Type B pancreatic cell (in vitro differentiated cells): Measurements from ENCODE around the gene TMX3. TPM values are rescaled to one million over a fixed set of nuclear protein-coding genes. Genes with fewer than 3 reads are reported as not detected.
A peak's percentile ranks its signal among the peaks of the same experiment; 100 is the strongest.

Experiments used
- DNase-seq: peaks from one replicate; pipeline ENCODE4 v3.0.0; 2021; ENCODE audit warnings: mixed read lengths; ENCODE audit not compliant: unreplicated experiment; ENCODE audit errors: extremely low spot score
- H3K27ac Mint-ChIP-seq: 2 replicates; pipeline ENCODE4 v1.8.0; 2021; ENCODE audit warnings: mild to moderate bottlenecking, mixed read lengths
- H3K27me3 Mint-ChIP-seq: 2 replicates; pipeline ENCODE4 v1.8.0; 2021; ENCODE audit warnings: mixed read lengths
- H3K36me3 Mint-ChIP-seq: 2 replicates; pipeline ENCODE4 v1.8.0; 2021; ENCODE audit warnings: mixed read lengths
- H3K4me1 Mint-ChIP-seq: one replicate; pipeline ENCODE4 v1.8.0; 2021; ENCODE audit warnings: mixed read lengths; ENCODE audit not compliant: unreplicated experiment
- H3K4me3 Mint-ChIP-seq: 2 replicates; pipeline ENCODE4 v1.8.0; 2021; ENCODE audit warnings: mild to moderate bottlenecking, mixed read lengths
- H3K9me3 Mint-ChIP-seq: 2 replicates; pipeline ENCODE4 v1.8.0; 2021; ENCODE audit warnings: mixed read lengths
- total RNA-seq: library from RNA; stranded (reverse); gene quantifications from 2 replicates; pipeline ENCODE4 v1.2.1, GENCODE V29; 2021; ENCODE audit warnings: low replicate concordance
- TF ChIP-seq, protein P1 (sequence below): fragments of 200-600 bp; sonication (generic); conservative IDR thresholded peaks from 2 replicates; pipeline ENCODE4 v1.5.0; 2021; ENCODE audit warnings: antibody characterized with exemption, mild to moderate bottlenecking

The TMX3 gene
- total RNA-seq, 1 donor from 2014 or later: 42.0 TPM

DNA sequence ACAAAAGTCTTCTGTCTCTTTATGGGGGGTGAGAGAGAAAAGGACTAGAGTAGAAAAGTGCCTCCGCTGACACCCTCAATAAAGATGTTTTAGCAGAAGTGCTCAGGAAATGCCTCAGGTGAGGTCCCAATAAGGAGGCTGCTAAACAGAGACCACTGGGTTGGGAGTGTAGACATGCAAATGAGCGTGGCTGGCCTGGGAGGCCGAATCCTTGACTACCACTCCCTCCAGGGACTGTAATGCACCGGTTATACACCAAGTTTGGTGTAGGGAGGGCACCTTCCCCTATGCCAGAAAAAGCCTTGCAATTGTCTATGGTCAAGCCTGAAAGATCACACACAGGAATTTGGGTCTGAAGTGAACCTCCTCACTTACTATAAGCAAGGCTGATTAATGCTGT, 1.8 kb downstream of the TMX3 start:
- peaks cover 20% of the 10 kb centered on the region for H3K4me1 Mint-ChIP-seq
- DNase-seq: no peak
- no peaks in the 10 kb centered on the region for H3K9me3 Mint-ChIP-seq
- H3K4me3 Mint-ChIP-seq: peak overlapping the region; percentile 79
- no peak overlapping the region for H3K27ac Mint-ChIP-seq
- TF ChIP-seq, protein P1, sequence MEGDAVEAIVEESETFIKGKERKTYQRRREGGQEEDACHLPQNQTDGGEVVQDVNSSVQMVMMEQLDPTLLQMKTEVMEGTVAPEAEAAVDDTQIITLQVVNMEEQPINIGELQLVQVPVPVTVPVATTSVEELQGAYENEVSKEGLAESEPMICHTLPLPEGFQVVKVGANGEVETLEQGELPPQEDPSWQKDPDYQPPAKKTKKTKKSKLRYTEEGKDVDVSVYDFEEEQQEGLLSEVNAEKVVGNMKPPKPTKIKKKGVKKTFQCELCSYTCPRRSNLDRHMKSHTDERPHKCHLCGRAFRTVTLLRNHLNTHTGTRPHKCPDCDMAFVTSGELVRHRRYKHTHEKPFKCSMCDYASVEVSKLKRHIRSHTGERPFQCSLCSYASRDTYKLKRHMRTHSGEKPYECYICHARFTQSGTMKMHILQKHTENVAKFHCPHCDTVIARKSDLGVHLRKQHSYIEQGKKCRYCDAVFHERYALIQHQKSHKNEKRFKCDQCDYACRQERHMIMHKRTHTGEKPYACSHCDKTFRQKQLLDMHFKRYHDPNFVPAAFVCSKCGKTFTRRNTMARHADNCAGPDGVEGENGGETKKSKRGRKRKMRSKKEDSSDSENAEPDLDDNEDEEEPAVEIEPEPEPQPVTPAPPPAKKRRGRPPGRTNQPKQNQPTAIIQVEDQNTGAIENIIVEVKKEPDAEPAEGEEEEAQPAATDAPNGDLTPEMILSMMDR: no peak
- peaks cover 17% of the 10 kb centered on the region for H3K36me3 Mint-ChIP-seq
- H3K27me3 Mint-ChIP-seq: no peaks in the 10 kb centered on the region

DNA sequence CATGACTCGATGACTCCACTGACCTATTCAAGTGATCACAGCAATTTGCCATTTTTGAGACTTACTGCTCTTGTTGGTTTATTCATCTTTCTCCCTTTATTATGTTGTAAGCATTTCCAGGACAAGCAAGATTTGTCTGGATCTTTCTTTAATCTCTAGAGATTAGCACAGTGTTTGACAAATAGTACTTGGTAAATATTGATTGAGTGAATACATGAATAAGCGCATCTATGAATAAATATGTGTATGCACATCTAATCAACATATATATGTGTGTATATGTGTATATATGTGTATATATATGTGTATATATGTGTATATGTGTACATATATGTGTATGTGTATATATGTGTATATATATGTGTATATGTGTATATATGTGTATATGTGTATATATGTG, 7.3 kb downstream of the TMX3 start:
- Mint-ChIP-seq H3K4me3 (no peak overlapping the region), H3K4me1 (no peaks in the 10 kb centered on the region), H3K9me3 (no peaks in the 10 kb centered on the region), H3K27ac (no peak overlapping the region), H3K27me3 (no peaks in the 10 kb centered on the region), H3K36me3 (peaks cover 39% of the 10 kb centered on the region)
- TF ChIP-seq, protein P1: no peak
- no peak for DNase-seq

DNA sequence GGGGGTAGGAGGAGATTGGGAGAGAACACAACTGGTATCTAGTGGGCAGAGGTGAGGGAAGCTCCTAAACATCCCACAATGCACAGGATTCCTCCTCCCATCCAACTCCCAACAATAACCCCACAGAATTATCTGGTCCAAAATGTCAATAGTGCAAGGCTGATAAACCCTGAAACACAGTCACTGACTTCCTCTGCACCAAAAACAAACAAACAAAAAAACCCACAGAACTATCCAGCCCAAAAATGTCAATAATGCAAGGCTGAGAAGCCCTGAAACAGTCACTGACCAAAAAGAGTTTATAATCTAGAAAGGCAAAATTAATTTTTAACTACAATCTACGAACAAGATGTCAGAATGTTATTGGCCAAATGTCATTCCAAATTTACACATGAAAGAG, 9.8 kb downstream of the TMX3 start:
- no peak for DNase-seq
- TF ChIP-seq, protein P1: no peak
- H3K36me3 Mint-ChIP-seq: peaks cover 33% of the 10 kb centered on the region
- no peak overlapping the region for H3K4me3 Mint-ChIP-seq
- H3K27me3 Mint-ChIP-seq: no peaks in the 10 kb centered on the region
- H3K27ac Mint-ChIP-seq: no peak overlapping the region
- no peaks in the 10 kb centered on the region for H3K9me3 Mint-ChIP-seq
- no peaks in the 10 kb centered on the region for H3K4me1 Mint-ChIP-seq

DNA sequence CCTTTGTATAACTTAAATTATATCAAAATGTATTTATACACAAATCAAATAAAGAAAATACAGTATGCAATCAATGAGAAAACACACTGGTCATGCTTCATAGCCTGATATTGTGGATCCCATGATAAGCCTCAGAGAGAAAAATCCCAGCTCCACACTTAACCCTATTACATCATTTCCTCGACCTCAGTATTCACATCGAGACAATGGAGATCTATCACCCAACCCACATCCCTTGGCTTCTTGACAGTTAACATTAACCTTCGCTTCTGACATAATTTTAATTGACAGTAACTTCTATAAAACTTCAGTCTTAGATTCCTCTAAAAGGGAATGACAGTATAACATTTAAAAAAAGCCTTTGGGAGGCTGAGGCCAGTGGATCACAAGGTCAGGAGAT, 11.6 kb downstream of the TMX3 start:
- peaks cover 28% of the 10 kb centered on the region for H3K36me3 Mint-ChIP-seq
- H3K9me3 Mint-ChIP-seq: no peaks in the 10 kb centered on the region
- no peak for DNase-seq
- no peak overlapping the region for H3K4me3 Mint-ChIP-seq
- no peaks in the 10 kb centered on the region for H3K27me3 Mint-ChIP-seq
- no peak overlapping the region for H3K27ac Mint-ChIP-seq
- TF ChIP-seq, protein P1: no peak
- no peaks in the 10 kb centered on the region for H3K4me1 Mint-ChIP-seq

DNA sequence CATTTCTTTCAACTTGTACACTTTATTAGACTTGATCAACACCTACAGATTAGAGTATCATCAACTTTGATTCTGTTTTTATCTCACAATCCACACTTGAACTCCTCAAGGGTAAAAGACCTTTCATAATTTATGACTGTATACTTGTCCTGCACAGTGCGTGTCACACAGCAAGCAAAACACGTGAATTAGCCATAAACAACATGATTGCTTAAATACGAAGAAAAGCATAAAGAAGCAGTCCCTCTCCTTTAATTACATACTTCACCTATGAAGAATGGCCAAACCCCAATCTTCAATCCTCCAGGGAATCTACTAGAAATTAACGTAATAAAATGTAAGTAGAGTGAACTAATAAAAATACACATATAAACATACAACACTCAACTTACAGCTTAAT, 13.6 kb downstream of the TMX3 start:
- Mint-ChIP-seq H3K4me1 (no peaks in the 10 kb centered on the region), H3K36me3 (peaks cover 24% of the 10 kb centered on the region), H3K4me3 (no peak overlapping the region), H3K27ac (no peak overlapping the region), H3K9me3 (no peaks in the 10 kb centered on the region), H3K27me3 (no peaks in the 10 kb centered on the region)
- TF ChIP-seq, protein P1: no peak
- DNase-seq: no peak

DNA sequence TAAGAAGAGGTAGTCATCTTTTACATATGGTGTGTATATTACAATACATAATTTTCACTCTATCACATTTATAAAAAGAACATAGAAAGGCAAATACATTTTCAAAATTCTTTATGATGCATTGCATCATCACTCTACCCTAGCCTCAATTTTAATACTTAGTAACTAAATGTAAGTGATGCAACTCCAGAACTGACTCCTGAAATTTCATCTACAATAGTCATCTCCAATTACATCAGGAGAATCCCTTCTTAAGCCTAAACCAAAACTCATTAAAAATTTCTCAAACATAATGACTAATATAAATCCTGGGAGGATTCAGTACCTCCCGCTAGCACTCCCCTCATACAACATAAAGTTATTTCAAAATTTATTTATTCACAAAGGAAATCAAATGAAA, 15.9 kb downstream of the TMX3 start:
- TF ChIP-seq, protein P1: no peak
- Mint-ChIP-seq H3K4me1 (no peaks in the 10 kb centered on the region), H3K36me3 (peaks cover 25% of the 10 kb centered on the region), H3K9me3 (no peaks in the 10 kb centered on the region), H3K4me3 (no peak overlapping the region), H3K27ac (no peak overlapping the region), H3K27me3 (no peaks in the 10 kb centered on the region)
- DNase-seq: no peak
